Panc1 (cell line): Measurements from ENCODE around the gene FBXL22. TPM values are rescaled to one million over a fixed set of nuclear protein-coding genes. Genes with fewer than 3 reads are reported as not detected.

Source experiments
- ATAC-seq: fragments of 200-7000 bp; cut with Tn5 transposase; 2 replicates; pipeline ENCODE4 v1.9.1; 2020; ENCODE audit warnings: mild to moderate bottlenecking, moderate library complexity
- BruUV-seq: library from RNA; stranded (reverse); fragments of 400-500 nt; replicated peaks from 2 replicates; lab custom pipeline; 2021; lab: Mats Ljungman, UMichigan
- CTCF ChIA-PET: fragments of 300-600 bp; sonication (Branson Sonifier 250); formaldehyde crosslinking; loops from one replicate; lab custom pipeline; 2022; ENCODE audit warnings: antibody characterized with exemption; lab: Charles Lee
- POLR2A ChIA-PET: fragments of 300-600 bp; sonication (Branson Sonifier 250); formaldehyde crosslinking; loops from one replicate; lab custom pipeline; 2022; ENCODE audit warnings: antibody characterized with exemption; lab: Charles Lee
- DNase-seq: peaks from one replicate; pipeline ENCODE4 v3.0.0-alpha.2; 2010; ENCODE audit warnings: low read depth, low spot score
- H3K27ac ChIP-seq: 2 replicates; pipeline ENCODE4 v1.5.1; 2011; ENCODE audit warnings: mild to moderate bottlenecking, low read length, inconsistent platforms
- H3K27me3 ChIP-seq: fragments of 200-500 bp; sonication (Bioruptor generic); 2 replicates; pipeline ENCODE4 v1.6.0; 2014; ENCODE audit warnings: low read length, inconsistent platforms; ENCODE audit not compliant: control insufficient read depth, insufficient read depth
- H3K36me3 ChIP-seq: fragments of 200-500 bp; sonication (Bioruptor generic); 2 replicates; pipeline ENCODE4 v1.5.1; 2014; ENCODE audit warnings: inconsistent platforms, mild to moderate bottlenecking, low read length, moderate library complexity; ENCODE audit not compliant: control insufficient read depth, insufficient read depth
- H3K4me1 ChIP-seq: 2 replicates; pipeline ENCODE4 v1.5.1; 2011; ENCODE audit warnings: inconsistent platforms, mild to moderate bottlenecking, low read length, moderate library complexity; ENCODE audit not compliant: control insufficient read depth, insufficient read depth
- H3K4me3 ChIP-seq, 2 experiments: 2 replicates each; pipeline ENCODE4 v1.5.1; 2011 to 2012; ENCODE audit warnings: low read depth in 2 of 2, low read length in 2 of 2, mild to moderate bottlenecking in 2 of 2, inconsistent platforms in 1 of 2, moderate library complexity in 1 of 2
- H3K9me3 ChIP-seq: fragments of 200-500 bp; sonication (Bioruptor generic); 2 replicates; pipeline ENCODE4 v1.5.1; 2014; ENCODE audit warnings: low read depth, mild to moderate bottlenecking, inconsistent platforms, low read length, moderate library complexity; ENCODE audit not compliant: control insufficient read depth, insufficient read depth
- POLR2AphosphoS5 ChIP-seq: IDR thresholded peaks from 2 replicates; pipeline ENCODE4 v1.6.1; 2012; ENCODE audit warnings: mild to moderate bottlenecking, low read depth, low read length, moderate library complexity
- SIN3A ChIP-seq: IDR thresholded peaks from 2 replicates; pipeline ENCODE4 v1.6.1; 2012; ENCODE audit warnings: low read depth, mild to moderate bottlenecking, low read length, moderate library complexity, borderline replicate concordance; ENCODE audit not compliant: insufficient read depth
- TCF7L2 ChIP-seq: IDR thresholded peaks from 2 replicates; pipeline ENCODE4 v1.6.1; 2011; ENCODE audit warnings: mild to moderate bottlenecking, low read depth, low read length, inconsistent platforms
- in situ Hi-C: cut with HindIII; loops from 2 replicates; pipeline ENCODE4 v1.10.0; 2016; ENCODE audit warnings: low sequenced_read_pairs, low pct_unique_long_range_greater_than_20kb
- intact Hi-C: fragments of 100-400 bp; cut with micrococcal nuclease; formaldehyde crosslinking; loops from one replicate; pipeline ENCODE4 v1.10.0; 2022; ENCODE audit not compliant: unreplicated experiment
- total RNA-seq: library from RNA; stranded (reverse); gene quantifications from one replicate; pipeline ENCODE4 v1.2.1, GENCODE V29; 2021; ENCODE audit not compliant: unreplicated experiment
- TF ChIP-seq, protein P1 (sequence below): fragments of 450-650 bp; IDR thresholded peaks from 2 replicates; pipeline ENCODE4 v1.5.1; 2017; ENCODE audit warnings: mild to moderate bottlenecking
- TF ChIP-seq, protein P2 (sequence below), 2 experiments: IDR thresholded peaks; 2 replicates each; pipeline ENCODE4 v1.6.1; 2011 to 2012; ENCODE audit warnings: low read depth in 2 of 2, control low read depth in 1 of 2, low read length in 1 of 2, mild to moderate bottlenecking in 1 of 2, moderate library complexity in 1 of 2; ENCODE audit not compliant: insufficient read depth in 1 of 2

The FBXL22 gene
- total RNA-seq, 1 experiment from 2014 or later = 0.54 TPM

DNA sequence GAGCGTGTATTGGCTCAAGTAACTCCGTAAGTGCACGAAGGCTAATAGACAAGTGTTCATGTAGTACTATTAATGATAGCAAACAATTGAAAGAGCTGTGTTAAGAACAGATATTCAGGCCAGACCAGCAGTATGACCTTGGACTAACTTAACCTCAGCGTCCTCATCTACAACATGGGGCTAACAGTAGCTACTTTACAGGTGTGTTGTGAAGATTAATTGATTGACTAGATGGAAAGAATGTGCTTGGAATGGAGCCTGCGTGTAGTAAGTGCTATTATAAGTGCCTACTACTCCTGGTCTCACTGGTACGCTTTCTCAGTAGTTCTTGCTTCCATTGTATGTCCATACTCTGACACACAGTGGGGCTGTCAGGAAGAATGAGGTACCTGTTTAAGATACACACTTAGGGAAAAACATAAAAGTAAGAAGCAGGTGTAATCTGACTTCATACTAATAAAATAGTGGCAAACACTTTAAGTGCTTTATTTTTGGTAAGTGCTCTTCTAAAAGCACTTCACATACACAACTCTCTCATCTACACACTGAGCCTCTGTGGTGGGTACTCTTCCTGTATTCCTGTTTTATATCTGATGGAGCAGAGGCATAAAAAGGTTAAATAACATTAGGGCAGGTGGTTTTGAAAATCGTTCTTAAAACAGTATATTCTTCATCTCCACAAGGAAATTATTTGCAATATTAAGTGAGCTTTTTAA, 24.3 kb upstream of the FBXL22 start:
- Histone ChIP-seq H3K9me3 (no peaks in the 10 kb centered on the region), H3K27ac (no peak overlapping the region), H3K4me1 (no peaks in the 10 kb centered on the region), H3K36me3 (peaks cover 15% of the 10 kb centered on the region; the same call in 1 of the 2 replicates), H3K4me3 (no peak overlapping the region), H3K27me3 (no peaks in the 10 kb centered on the region)
- CTCF ChIA-PET = no interaction called here
- POLR2A ChIA-PET = no interaction called here
- ATAC-seq = no peak
- in situ Hi-C loops (no loop called here), intact Hi-C loops (no loop called here)
- no TSS peak for BruUV-seq
- no peak for DNase-seq
- TF ChIP-seq, protein P1, sequence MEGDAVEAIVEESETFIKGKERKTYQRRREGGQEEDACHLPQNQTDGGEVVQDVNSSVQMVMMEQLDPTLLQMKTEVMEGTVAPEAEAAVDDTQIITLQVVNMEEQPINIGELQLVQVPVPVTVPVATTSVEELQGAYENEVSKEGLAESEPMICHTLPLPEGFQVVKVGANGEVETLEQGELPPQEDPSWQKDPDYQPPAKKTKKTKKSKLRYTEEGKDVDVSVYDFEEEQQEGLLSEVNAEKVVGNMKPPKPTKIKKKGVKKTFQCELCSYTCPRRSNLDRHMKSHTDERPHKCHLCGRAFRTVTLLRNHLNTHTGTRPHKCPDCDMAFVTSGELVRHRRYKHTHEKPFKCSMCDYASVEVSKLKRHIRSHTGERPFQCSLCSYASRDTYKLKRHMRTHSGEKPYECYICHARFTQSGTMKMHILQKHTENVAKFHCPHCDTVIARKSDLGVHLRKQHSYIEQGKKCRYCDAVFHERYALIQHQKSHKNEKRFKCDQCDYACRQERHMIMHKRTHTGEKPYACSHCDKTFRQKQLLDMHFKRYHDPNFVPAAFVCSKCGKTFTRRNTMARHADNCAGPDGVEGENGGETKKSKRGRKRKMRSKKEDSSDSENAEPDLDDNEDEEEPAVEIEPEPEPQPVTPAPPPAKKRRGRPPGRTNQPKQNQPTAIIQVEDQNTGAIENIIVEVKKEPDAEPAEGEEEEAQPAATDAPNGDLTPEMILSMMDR = no peak

DNA sequence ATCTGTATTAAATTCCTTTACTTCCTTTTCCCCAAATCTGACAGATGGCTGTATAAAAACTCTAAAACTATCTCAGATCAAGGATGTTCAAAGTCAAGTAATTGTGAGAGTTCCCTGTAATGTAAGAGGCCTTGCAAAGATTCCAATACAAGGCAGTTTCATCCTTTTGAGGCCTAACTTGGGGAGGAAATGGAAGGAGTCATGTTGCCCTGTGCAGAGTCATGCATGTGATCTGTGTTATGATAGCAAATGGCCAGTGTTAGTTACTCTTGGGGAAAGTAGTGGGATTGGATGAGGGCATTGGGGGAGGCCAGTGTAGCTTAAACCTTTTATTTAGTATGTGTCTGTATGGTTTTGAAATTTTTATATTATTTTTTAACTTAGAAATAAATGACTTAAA, 23.7 kb upstream of the FBXL22 start:
- CTCF ChIA-PET = no interaction called here
- in situ Hi-C loops = no loop called here
- TF ChIP-seq, protein P1 = no peak
- TF ChIP-seq SIN3A (no peak), TCF7L2 (no peak), POLR2AphosphoS5 (no peak)
- TF ChIP-seq, protein P2, sequence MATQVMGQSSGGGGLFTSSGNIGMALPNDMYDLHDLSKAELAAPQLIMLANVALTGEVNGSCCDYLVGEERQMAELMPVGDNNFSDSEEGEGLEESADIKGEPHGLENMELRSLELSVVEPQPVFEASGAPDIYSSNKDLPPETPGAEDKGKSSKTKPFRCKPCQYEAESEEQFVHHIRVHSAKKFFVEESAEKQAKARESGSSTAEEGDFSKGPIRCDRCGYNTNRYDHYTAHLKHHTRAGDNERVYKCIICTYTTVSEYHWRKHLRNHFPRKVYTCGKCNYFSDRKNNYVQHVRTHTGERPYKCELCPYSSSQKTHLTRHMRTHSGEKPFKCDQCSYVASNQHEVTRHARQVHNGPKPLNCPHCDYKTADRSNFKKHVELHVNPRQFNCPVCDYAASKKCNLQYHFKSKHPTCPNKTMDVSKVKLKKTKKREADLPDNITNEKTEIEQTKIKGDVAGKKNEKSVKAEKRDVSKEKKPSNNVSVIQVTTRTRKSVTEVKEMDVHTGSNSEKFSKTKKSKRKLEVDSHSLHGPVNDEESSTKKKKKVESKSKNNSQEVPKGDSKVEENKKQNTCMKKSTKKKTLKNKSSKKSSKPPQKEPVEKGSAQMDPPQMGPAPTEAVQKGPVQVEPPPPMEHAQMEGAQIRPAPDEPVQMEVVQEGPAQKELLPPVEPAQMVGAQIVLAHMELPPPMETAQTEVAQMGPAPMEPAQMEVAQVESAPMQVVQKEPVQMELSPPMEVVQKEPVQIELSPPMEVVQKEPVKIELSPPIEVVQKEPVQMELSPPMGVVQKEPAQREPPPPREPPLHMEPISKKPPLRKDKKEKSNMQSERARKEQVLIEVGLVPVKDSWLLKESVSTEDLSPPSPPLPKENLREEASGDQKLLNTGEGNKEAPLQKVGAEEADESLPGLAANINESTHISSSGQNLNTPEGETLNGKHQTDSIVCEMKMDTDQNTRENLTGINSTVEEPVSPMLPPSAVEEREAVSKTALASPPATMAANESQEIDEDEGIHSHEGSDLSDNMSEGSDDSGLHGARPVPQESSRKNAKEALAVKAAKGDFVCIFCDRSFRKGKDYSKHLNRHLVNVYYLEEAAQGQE (IDR thresholded peaks at IDR 0.05; ENCODE audit: insufficient read depth in 1 of 2, low read depth in 2 of 2, low read length in 1 of 2) = no peak

More for the DNA sequence above, 23.7 kb upstream of the FBXL22 start:
- Histone ChIP-seq H3K27me3 (no peaks in the 10 kb centered on the region), H3K4me1 (no peaks in the 10 kb centered on the region), H3K27ac (no peak overlapping the region), H3K36me3 (peaks cover 15% of the 10 kb centered on the region; the same call in 1 of the 2 replicates), H3K4me3 (no peak overlapping the region), H3K9me3 (no peaks in the 10 kb centered on the region)
- POLR2A ChIA-PET = no interaction called here
- no TSS peak for BruUV-seq
- intact Hi-C loops = no loop called here
- ATAC-seq = no peak
- DNase-seq = no peak
